K562 (cell line): ENCODE results near the gene KMT2E.

Experiments used
- CBX3 ChIP-seq, 2 experiments: IDR thresholded peaks; 1 replicate in 1 of 2; 2 replicates in 1 of 2; pipeline ENCODE4 v1.6.1; 2012; ENCODE audit warnings: inconsistent platforms in 2 of 2, low read length in 2 of 2, borderline replicate concordance in 1 of 2, control low read depth in 1 of 2
- CHD4 ChIP-seq: fragments of 200-600 bp; sonication (generic); IDR thresholded peaks from 3 replicates; pipeline ENCODE4 v1.6.1; 2012; ENCODE audit warnings: low read depth, mild to moderate bottlenecking, mixed read lengths, low read length, inconsistent platforms; ENCODE audit not compliant: insufficient read depth, insufficient replicate concordance, poor library complexity, severe bottlenecking
- CXXC5 ChIP-seq: fragments of 250-450 bp; sonication (Bioruptor Pico); IDR thresholded peaks from 2 replicates; pipeline ENCODE4 v1.8.0; 2022; ENCODE audit warnings: inconsistent platforms, mild to moderate bottlenecking, moderate library complexity
- EWSR1 ChIP-seq: fragments of 450-650 bp; IDR thresholded peaks from 2 replicates; pipeline ENCODE4 v1.6.1; 2018; ENCODE audit warnings: borderline replicate concordance, mild to moderate bottlenecking, low read depth, moderate library complexity; ENCODE audit not compliant: partially characterized antibody
- GABPA ChIP-seq: fragments of 200-800 bp; sonication (Bioruptor generic); conservative IDR thresholded peaks from 2 replicates; pipeline ENCODE4 v1.6.1; 2016; ENCODE audit warnings: low read depth, missing genetic modification characterization, missing compliant biosample characterization
- MYC ChIP-seq, 2 experiments: fragments of 250-450 bp in 1 of 2; sonication (Bioruptor Pico) in 1 of 2; IDR thresholded peaks; 2 replicates each; pipeline versions ENCODE4 v1.5.1 to v1.6.1; 2012 to 2021; ENCODE audit warnings: low read depth in 2 of 2, borderline replicate concordance in 1 of 2, improper control_type of control experiment in 1 of 2, low read length in 1 of 2, mild to moderate bottlenecking in 1 of 2, moderate library complexity in 1 of 2
- PHF8 ChIP-seq: fragments of 200-600 bp; sonication (generic); IDR thresholded peaks from 2 replicates; pipeline ENCODE4 v1.6.1; 2012; ENCODE audit warnings: mixed run types, mild to moderate bottlenecking, inconsistent platforms, low read length, moderate library complexity, borderline replicate concordance
- TCF7 ChIP-seq: sonication (generic); IDR thresholded peaks from 2 replicates; pipeline ENCODE4 v1.6.1; 2016; ENCODE audit warnings: antibody characterized with exemption, borderline replicate concordance
- ZNF76 ChIP-seq: fragments of 250-450 bp; sonication (Bioruptor Pico); IDR thresholded peaks from 2 replicates; pipeline ENCODE4 v1.4.0; 2020; ENCODE audit warnings: mild to moderate bottlenecking, moderate library complexity, borderline replicate concordance

DNA sequence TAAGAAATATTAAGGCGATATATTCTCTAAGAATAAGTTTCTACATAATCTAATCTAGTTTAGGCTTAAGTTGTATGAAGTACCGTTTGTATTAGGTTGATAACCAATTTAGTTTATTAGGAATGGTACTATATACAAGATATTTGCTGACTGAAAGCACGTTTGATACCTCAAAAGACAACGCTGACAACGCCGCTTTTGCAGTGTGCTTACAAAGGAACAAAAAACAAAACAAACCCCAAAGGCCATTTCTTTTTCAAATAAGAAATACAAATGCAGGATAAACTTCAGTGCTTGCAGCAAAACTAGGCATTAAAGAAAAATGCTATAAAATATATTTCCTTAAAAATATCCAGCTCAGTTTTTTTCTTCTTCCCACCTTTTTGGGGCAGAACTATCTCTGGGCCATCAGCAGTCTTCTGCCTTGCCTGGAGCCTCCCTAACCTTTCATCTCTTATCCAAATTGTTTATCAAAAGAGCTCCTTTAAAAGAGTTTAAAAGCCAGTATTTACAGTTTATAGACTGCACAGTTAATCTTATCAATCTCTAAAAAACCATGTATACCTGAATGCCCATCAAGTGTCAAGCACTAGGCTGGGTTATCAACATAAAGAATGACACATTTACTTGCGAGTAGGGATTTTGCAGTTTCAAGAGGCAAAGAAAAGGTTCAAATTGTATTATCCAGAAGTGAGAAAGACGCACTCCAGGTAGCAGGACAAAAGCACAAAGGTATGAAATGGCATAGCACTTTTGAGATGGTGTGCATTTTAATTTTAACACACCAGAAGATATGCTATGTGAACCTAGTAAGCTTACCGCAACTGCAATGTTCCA, 4.1 kb upstream of the KMT2E start:
- no peak for TF ChIP-seq EWSR1
- no peak for TF ChIP-seq MYC (IDR thresholded peaks at IDR 0.05; ENCODE audit: low read depth, low read length)
- no peak for TF ChIP-seq MYC (CRISPR knock-in tag; IDR thresholded peaks at IDR 0.05; ENCODE audit: borderline replicate concordance, low read depth)
- no peak for TF ChIP-seq ZNF76 (CRISPR knock-in tag)
- TF ChIP-seq CXXC5 (CRISPR knock-in tag): no peak
- TF ChIP-seq GABPA (tag): no peak
- TF ChIP-seq CHD4: no peak
- no peak for TF ChIP-seq CBX3 (IDR thresholded peaks at IDR 0.05; ENCODE audit: borderline replicate concordance in 1 of 2, low read length in 2 of 2)
- no peak for TF ChIP-seq PHF8
- TF ChIP-seq TCF7: no peak
